ENCODE results near the gene CD101. TPM values are rescaled to one million over a fixed set of nuclear protein-coding genes. Genes with fewer than 3 reads are reported as not detected.

Gene CD101
- total and polyA plus RNA-seq, 12 donors = 0.30 to 2.3 (median 1.1) TPM

- peaks cover 0 to 82% (median 0%) of the 10 kb centered on the region in 9 donors for H3K36me3 ChIP-seq
- TF ChIP-seq CTCF (IDR thresholded peaks at IDR 0.05) = no peak
- ATAC-seq (no peak), DNase-seq (no peak)
- H3K27ac ChIP-seq = no peak overlapping the region
- no peak overlapping the region for H3K4me3 ChIP-seq
- 82 to 83% methylated on average over 6 of the region's 6 CpGs for WGBS, 2 donors
- H3K4me1 ChIP-seq = peaks cover 0 to 5% (median 0%) of the 10 kb centered on the region in 9 donors
- H3K27me3 ChIP-seq = no peaks in the 10 kb centered on the region
- intact Hi-C loops (cut with DNase I) = no loop called here
- H3K9me3 ChIP-seq = no peaks in the 10 kb centered on the region
Observed at GRCh38 chr1:117084231-117084630, 82.7 kb downstream of the CD101 start.

Other genes starting within 250 kb of the CD101 start
- gene CD2, start 247.3 kb upstream of the CD101 start, total RNA-seq = 1 to 10 TPM in 4 of 10 donors, under 1 TPM in 3, not detected in 3; 0.20 to 6.5 (median 1.2) TPM
- gene CD2, start 247.3 kb upstream of the CD101 start, polyA plus RNA-seq = 1 to 10 TPM in 1 of 2 donors, under 1 TPM in 1; 0.49 to 1.0 TPM
- gene PTGFRN, start 91.8 kb upstream of the CD101 start, total RNA-seq = 100 to 1,000 TPM in 8 of 10 donors, 10 to 100 TPM in 2; 76.8 to 318 (median 178) TPM
- 10 to 100 TPM; 21.2 to 84.4 TPM for gene PTGFRN, start 91.8 kb upstream of the CD101 start, polyA plus RNA-seq
- gene TTF2, start 58.6 kb downstream of the CD101 start, total RNA-seq = 10 to 100 TPM in 5 of 10 donors, 1 to 10 TPM in 5; 5.0 to 19.0 (median 10.4) TPM
- 1 to 10 TPM; 2.0 to 3.0 TPM for gene TTF2, start 58.6 kb downstream of the CD101 start, polyA plus RNA-seq
- 10 to 100 TPM in 8 of 10 donors, 1 to 10 TPM in 2; 7.5 to 21.6 (median 14.7) TPM for gene TRIM45, start 120.0 kb downstream of the CD101 start, total RNA-seq
- 10 to 100 TPM in 1 of 2 donors, 1 to 10 TPM in 1; 1.3 to 21.1 TPM for gene TRIM45, start 120.0 kb downstream of the CD101 start, polyA plus RNA-seq
- gene VTCN1, start 209.2 kb downstream of the CD101 start, total RNA-seq = under 1 TPM in 1 of 10 donors, not detected in 9; 0.17 TPM
- not detected for gene VTCN1, start 209.2 kb downstream of the CD101 start, polyA plus RNA-seq

Data from heart right ventricle (tissue), 16 donors.